ENCODE data around the gene SEMA6D.

DNA sequence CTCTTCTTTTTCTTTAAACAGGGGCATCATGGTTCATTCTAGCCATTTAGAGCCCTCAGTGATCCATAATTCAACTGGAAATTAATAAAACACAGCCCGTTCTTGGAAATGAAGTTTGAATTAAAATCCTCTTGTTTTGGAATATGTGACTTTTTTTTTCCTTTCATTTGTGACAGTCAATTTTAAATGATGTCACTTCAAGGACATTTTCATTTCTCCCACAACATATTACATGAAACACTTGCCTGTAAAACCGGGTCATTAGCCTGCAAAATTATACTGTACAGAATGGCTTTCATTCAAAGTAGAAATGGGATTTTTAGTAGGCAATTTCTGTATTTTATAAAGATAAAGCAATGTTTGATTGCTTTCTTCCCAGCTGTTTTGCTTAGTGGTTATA lies 789 bp upstream of the SEMA6D start:
- TF ChIP-seq, protein P1, sequence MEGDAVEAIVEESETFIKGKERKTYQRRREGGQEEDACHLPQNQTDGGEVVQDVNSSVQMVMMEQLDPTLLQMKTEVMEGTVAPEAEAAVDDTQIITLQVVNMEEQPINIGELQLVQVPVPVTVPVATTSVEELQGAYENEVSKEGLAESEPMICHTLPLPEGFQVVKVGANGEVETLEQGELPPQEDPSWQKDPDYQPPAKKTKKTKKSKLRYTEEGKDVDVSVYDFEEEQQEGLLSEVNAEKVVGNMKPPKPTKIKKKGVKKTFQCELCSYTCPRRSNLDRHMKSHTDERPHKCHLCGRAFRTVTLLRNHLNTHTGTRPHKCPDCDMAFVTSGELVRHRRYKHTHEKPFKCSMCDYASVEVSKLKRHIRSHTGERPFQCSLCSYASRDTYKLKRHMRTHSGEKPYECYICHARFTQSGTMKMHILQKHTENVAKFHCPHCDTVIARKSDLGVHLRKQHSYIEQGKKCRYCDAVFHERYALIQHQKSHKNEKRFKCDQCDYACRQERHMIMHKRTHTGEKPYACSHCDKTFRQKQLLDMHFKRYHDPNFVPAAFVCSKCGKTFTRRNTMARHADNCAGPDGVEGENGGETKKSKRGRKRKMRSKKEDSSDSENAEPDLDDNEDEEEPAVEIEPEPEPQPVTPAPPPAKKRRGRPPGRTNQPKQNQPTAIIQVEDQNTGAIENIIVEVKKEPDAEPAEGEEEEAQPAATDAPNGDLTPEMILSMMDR (IDR thresholded peaks at IDR 0.05; ENCODE audit: low read depth, low read length, poor library complexity, severe bottlenecking): no peak
- TF ChIP-seq EZH2phosphoT487 (IDR thresholded peaks at IDR 0.05; ENCODE audit: borderline replicate concordance, low read length): no peak
